ENCODE results near the gene GMEB1.
"Not testable (repeated sequence)": the region's sequence is repeated elsewhere in the genome, so short reads cannot be mapped to it uniquely, and the experiment has no call there.

Gene GMEB1

GRCh38 chr1:28745653-28746173 lies 77.1 kb downstream of the GMEB1 start:
- H3K9me3 Mint-ChIP-seq, result no peaks in the 10 kb centered on the region
- no peak overlapping the region for H3K4me3 Mint-ChIP-seq
- no peak for TF ChIP-seq CTCF (IDR thresholded peaks at IDR 0.05; ENCODE audit: unreplicated experiment in 3 of 3)
- H3K36me3 Mint-ChIP-seq (ENCODE audit: low read depth), result peaks cover 82% of the 10 kb centered on the region
- no peaks in the 10 kb centered on the region for H3K27me3 Mint-ChIP-seq (ENCODE audit: low read depth)
- peaks cover 54% of the 10 kb centered on the region for H3K4me1 Mint-ChIP-seq
- no peak overlapping the region for H3K27ac Mint-ChIP-seq

GRCh38 chr1:28750330-28750729 lies 81.7 kb downstream of the GMEB1 start:
- Mint-ChIP-seq H3K27me3 (ENCODE audit: low read depth) (no peaks in the 10 kb centered on the region), H3K4me1 (peaks cover 37% of the 10 kb centered on the region), H3K9me3 (no peaks in the 10 kb centered on the region), H3K4me3 (no peak overlapping the region), H3K36me3 (ENCODE audit: low read depth) (peaks cover 58% of the 10 kb centered on the region), H3K27ac (peak overlapping the region; percentile 19 to 56 (median 26))
- no peak for TF ChIP-seq CTCF (IDR thresholded peaks at IDR 0.05; ENCODE audit: unreplicated experiment in 3 of 3)

GRCh38 chr1:28750771-28751294 lies 82.2 kb downstream of the GMEB1 start:
- not testable (repeated sequence) for H3K27ac Mint-ChIP-seq; H3K9me3 Mint-ChIP-seq; H3K4me3 Mint-ChIP-seq; H3K27me3 Mint-ChIP-seq (ENCODE audit: low read depth)
- Mint-ChIP-seq H3K4me1 (peaks cover 37% of the 10 kb centered on the region), H3K36me3 (ENCODE audit: low read depth) (peaks cover 57% of the 10 kb centered on the region)

GRCh38 chr1:28751315-28752060 lies 82.9 kb downstream of the GMEB1 start:
- H3K36me3 Mint-ChIP-seq (ENCODE audit: low read depth), result peaks cover 51% of the 10 kb centered on the region
- no peak for TF ChIP-seq CTCF (IDR thresholded peaks at IDR 0.05; ENCODE audit: unreplicated experiment in 3 of 3)
- H3K4me3 Mint-ChIP-seq, result no peak overlapping the region
- no peaks in the 10 kb centered on the region for H3K9me3 Mint-ChIP-seq
- peaks cover 32% of the 10 kb centered on the region for H3K4me1 Mint-ChIP-seq
- peak overlapping the region in 1 of 3 experiments; percentile 30 for H3K27ac Mint-ChIP-seq
- H3K27me3 Mint-ChIP-seq (ENCODE audit: low read depth), result no peaks in the 10 kb centered on the region

GRCh38 chr1:28755701-28756100 lies 87.1 kb downstream of the GMEB1 start:
- no peak for TF ChIP-seq CTCF (IDR thresholded peaks at IDR 0.05; ENCODE audit: unreplicated experiment in 3 of 3)
- Mint-ChIP-seq H3K36me3 (ENCODE audit: low read depth) (peaks cover 35% of the 10 kb centered on the region), H3K27ac (no peak overlapping the region), H3K9me3 (no peaks in the 10 kb centered on the region), H3K4me1 (peaks cover 13% of the 10 kb centered on the region), H3K4me3 (no peak overlapping the region), H3K27me3 (ENCODE audit: low read depth) (no peaks in the 10 kb centered on the region)

GRCh38 chr1:28756846-28757245 lies 88.3 kb downstream of the GMEB1 start:
- Mint-ChIP-seq H3K27ac (peak overlapping the region in 1 of 3 experiments; percentile 54), H3K36me3 (ENCODE audit: low read depth) (peaks cover 33% of the 10 kb centered on the region), H3K4me1 (peaks cover 6% of the 10 kb centered on the region), H3K27me3 (ENCODE audit: low read depth) (no peaks in the 10 kb centered on the region), H3K4me3 (no peak overlapping the region), H3K9me3 (no peaks in the 10 kb centered on the region)
- TF ChIP-seq CTCF (IDR thresholded peaks at IDR 0.05; ENCODE audit: unreplicated experiment in 3 of 3), result peak in 1 of 3 experiments; percentile 10

Data from nephron (organoid).